IPS-18a (cell line): Measurements from ENCODE around the gene DAO.

Experiments
- H3K27ac ChIP-seq: one replicate; pipeline ENCODE4 v1.5.1; 2013; ENCODE audit warnings: low read length
- H3K27me3 ChIP-seq: one replicate; pipeline ENCODE4 v1.6.1; 2013; ENCODE audit warnings: mild to moderate bottlenecking, low read length; ENCODE audit not compliant: control insufficient read depth, insufficient read depth
- H3K36me3 ChIP-seq: one replicate; pipeline ENCODE4 v1.6.1; 2013; ENCODE audit warnings: low read depth, low read length; ENCODE audit not compliant: control insufficient read depth
- H3K4me1 ChIP-seq: one replicate; pipeline ENCODE4 v1.6.1; 2013; ENCODE audit warnings: low read depth, low read length; ENCODE audit not compliant: control insufficient read depth
- H3K4me3 ChIP-seq: one replicate; pipeline ENCODE4 v1.5.1; 2013; ENCODE audit warnings: low read length
- H3K9ac ChIP-seq: one replicate; pipeline ENCODE4 v1.6.1; 2013; ENCODE audit warnings: mild to moderate bottlenecking, low read length, moderate library complexity
- H3K9me3 ChIP-seq: one replicate; pipeline ENCODE4 v1.6.1; 2013; ENCODE audit warnings: low read depth, low read length; ENCODE audit not compliant: control insufficient read depth

DAO gene

DNA sequence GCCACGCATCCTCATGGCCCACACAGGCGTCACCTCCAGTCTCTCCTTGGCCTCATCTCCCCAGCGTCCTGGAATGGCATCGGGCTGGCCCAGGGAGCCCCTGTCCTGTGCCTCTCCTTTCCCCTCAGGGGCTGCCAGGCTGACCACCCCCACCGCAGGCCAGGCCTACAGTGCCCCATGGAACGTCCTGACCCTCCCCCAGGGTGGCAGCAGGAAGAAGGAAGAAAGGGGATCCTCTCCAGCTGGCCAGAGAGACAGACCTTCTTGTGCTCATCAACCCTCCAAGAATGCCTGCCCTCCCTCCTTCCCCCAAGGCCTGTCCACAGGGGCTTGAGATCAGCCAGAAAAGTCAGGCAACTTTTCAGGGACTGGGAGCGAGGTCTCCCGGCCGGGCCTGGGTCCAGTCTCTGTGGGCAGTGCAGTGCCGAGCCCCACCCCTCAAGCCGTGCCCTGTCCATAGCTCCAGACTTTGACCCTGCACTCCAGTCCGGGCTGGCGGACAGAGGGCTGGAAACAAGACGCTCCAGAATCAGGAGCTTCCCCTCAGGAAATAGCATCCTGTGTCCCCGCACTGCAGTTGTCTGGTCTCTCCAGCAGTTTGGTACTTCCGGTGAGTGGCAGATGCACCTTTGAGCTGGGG, at the start of gene DAO:
DAO (plus strand) TSS at position 478 of the 640 bp plus-strand sequence. CDS start 4,915 bp downstream, outside the sequence.
- Histone ChIP-seq H3K9ac (no peak within 1 kb of the TSS), H3K27me3 (no peaks in the 10 kb centered on the region), H3K4me1 (no peaks in the 10 kb centered on the region), H3K4me3 (no peak within 1 kb of the TSS), H3K36me3 (no peaks in the 10 kb centered on the region), H3K27ac (no peak within 1 kb of the TSS), H3K9me3 (no peaks in the 10 kb centered on the region)

- Histone ChIP-seq H3K36me3 (peaks cover 2% of the 10 kb centered on the region), H3K27ac (no peak overlapping the region), H3K4me1 (peaks cover 15% of the 10 kb centered on the region), H3K9me3 (no peaks in the 10 kb centered on the region), H3K4me3 (no peak overlapping the region), H3K9ac (no peak overlapping the region), H3K27me3 (no peaks in the 10 kb centered on the region)
These were observed 48.4 kb upstream of the DAO start for GRCh38 chr12:108831309-108831991.

DNA sequence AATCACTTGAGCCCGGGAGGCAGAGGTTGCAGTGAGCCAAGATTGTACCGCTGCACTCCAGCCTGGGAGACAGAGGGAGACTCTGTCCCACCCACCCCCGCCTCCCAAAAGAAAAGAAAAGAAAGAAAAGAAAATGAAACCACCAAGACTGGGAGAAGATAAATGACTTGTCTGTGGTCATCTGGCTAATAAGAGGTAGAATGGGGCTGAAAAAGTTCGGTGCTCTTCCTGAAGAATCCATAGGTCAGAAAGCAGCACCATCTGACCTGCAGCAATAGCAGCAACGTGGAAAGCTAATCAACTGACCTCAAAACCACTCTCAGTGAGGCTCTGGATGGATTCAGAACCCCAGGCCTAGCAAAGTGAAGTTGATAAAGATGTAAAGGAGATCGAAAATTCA, 47.7 kb upstream of the DAO start:
- no peak overlapping the region for H3K9ac ChIP-seq
- no peak overlapping the region for H3K4me3 ChIP-seq
- peaks cover 2% of the 10 kb centered on the region for H3K36me3 ChIP-seq
- no peaks in the 10 kb centered on the region for H3K27me3 ChIP-seq
- H3K4me1 ChIP-seq, result peaks cover 8% of the 10 kb centered on the region
- H3K9me3 ChIP-seq, result no peaks in the 10 kb centered on the region
- H3K27ac ChIP-seq, result no peak overlapping the region

- H3K4me3 ChIP-seq, result no peak overlapping the region
- H3K9ac ChIP-seq, result no peak overlapping the region
- H3K27ac ChIP-seq, result no peak overlapping the region
- peaks cover 1% of the 10 kb centered on the region for H3K4me1 ChIP-seq
- no peaks in the 10 kb centered on the region for H3K9me3 ChIP-seq
- no peaks in the 10 kb centered on the region for H3K27me3 ChIP-seq
- H3K36me3 ChIP-seq, result peaks cover 2% of the 10 kb centered on the region
These were observed 47.0 kb upstream of the DAO start for GRCh38 chr12:108832730-108833354.

DNA sequence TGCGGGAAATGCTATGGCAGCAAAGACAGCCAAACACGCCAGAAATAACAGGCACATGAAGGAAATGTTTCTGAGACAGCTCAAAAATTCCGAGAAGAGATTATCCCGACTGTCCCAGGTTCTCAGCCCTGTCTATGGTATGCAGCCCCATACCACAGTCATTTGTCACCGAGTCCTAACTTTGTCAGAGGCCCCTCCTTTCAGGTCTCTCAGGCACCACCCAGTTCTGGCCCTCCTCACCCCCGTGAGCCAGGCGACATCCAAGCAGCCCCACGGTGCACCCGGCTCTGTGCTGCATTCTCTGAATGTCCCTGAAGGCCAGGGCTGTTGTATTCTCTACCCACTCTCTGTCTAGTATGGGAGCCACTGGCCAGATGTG, 46.5 kb upstream of the DAO start:
- peaks cover 2% of the 10 kb centered on the region for H3K36me3 ChIP-seq
- no peak overlapping the region for H3K4me3 ChIP-seq

DNA sequence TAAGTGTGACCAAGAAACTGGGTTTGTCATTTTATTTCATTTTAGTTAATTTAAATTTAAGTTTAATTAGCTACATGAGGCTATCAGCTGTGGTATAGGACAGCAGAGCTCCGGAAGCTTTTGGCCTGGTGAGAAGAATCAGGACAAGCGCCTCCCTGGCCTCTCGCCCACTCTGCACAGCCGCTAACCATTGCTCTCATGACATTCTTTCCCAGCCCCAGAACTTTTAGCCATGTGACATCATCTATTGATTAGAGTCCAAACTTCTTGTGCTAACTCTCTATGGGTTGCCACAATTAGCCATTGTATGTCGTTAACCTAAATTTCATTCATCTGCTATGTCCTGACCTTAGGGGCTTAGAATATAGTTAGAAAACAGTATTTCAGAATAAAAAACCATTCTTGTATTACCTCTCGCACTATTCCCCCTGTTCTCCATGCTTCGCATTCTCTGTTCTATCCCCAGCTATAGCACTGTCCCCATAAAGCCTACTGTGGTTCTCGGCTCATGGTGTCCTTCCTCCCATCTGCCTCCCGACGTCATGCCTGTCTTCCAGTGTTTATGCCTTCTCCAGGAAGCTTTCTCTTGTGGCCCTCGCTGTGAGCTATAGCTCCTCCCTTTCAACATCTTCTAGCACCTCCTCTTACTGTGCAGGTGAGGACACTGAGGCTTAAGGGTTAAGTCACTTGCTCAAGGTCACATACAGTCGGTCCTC, 46.0 kb upstream of the DAO start:
- H3K9me3 ChIP-seq, result no peaks in the 10 kb centered on the region
- peaks cover 8% of the 10 kb centered on the region for H3K4me1 ChIP-seq
- H3K9ac ChIP-seq, result no peak overlapping the region
- H3K27me3 ChIP-seq, result no peaks in the 10 kb centered on the region
- no peak overlapping the region for H3K4me3 ChIP-seq
- H3K36me3 ChIP-seq, result peaks cover 2% of the 10 kb centered on the region
- no peak overlapping the region for H3K27ac ChIP-seq

More for the DNA sequence above, 46.5 kb upstream of the DAO start:
- Histone ChIP-seq H3K27me3 (no peaks in the 10 kb centered on the region), H3K27ac (no peak overlapping the region), H3K9ac (no peak overlapping the region), H3K9me3 (no peaks in the 10 kb centered on the region), H3K4me1 (peaks cover 4% of the 10 kb centered on the region)

DNA sequence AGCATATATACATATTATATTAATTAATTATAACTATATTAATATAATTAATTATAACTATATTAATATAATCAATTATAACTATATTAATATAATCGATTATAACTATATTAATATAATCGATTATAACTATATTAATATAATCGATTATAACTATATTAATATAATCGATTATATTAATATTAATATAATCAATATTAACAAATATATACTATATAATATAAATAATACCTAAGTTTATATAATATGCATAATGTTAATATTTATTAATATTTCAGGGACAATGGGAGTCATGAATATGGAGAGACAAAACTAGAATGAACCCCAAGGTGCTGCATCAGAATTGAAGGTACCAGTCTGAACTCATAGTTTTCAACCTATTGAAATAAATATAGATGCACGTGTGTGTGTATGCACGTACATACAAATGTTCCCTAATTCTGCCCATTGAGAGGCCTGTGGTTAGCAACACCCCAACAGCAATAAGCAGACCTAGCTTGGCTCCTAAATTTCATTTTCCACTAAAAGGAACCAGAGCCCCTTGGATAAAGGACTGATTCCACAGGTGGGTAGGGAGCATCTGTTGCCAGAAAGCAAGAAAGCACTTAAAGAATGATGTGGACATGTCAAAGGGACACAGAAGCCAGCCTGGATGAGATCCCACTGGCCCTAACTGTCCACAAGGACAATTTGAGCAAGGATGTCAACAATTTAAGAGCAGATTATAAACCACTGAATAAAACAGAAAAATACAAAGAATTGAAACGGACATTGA, 43.8 kb upstream of the DAO start:
- Histone ChIP-seq H3K27me3 (no peaks in the 10 kb centered on the region), H3K4me1 (peaks cover 20% of the 10 kb centered on the region), H3K9ac (no peak overlapping the region), H3K9me3 (no peaks in the 10 kb centered on the region), H3K36me3 (no peaks in the 10 kb centered on the region), H3K27ac (no peak overlapping the region), H3K4me3 (no peak overlapping the region)

DNA sequence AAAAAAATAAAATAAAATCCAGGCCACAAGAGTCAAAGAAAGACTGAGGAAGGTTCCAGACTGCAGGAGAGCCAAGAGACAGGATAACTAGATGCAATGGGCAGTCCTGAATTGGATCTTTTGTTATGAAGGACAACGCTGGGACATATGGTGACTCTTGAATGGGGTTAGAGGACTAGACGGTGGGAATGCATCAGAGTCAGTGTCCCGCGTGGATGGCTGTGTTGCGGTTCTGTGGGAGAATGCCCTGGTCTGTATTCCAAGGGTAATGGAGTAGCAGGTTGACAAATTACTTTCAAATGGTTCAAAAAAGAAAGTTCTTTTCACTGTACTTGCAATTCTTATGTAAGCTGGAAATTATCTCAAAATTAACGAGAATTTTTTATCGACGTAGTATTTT, 42.7 kb upstream of the DAO start:
- Histone ChIP-seq H3K9ac (no peak overlapping the region), H3K27ac (no peak overlapping the region), H3K9me3 (no peaks in the 10 kb centered on the region), H3K4me1 (peaks cover 21% of the 10 kb centered on the region), H3K4me3 (no peak overlapping the region), H3K36me3 (no peaks in the 10 kb centered on the region), H3K27me3 (no peaks in the 10 kb centered on the region)

DNA sequence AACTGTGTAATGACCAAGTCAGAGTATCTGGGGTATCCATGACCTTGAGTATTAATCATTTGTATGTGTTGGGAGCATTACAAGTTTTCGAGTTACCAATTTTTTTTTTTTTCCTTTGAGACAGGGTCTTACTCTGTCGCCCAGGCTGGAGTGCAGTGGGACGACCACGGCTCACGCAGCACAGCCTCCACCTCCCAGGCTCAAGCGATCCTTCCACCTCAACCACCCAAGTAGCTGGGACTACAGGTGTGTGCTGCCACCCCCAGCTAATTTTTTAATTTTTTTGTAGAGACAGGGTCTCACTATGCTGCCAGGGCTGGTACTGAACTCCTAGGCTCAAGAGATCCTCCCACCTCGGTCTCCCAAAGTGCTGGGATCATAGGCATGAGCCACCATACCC, 42.2 kb upstream of the DAO start:
- H3K4me3 ChIP-seq, result no peak overlapping the region
- H3K9me3 ChIP-seq, result no peaks in the 10 kb centered on the region
- H3K9ac ChIP-seq, result no peak overlapping the region
- no peaks in the 10 kb centered on the region for H3K36me3 ChIP-seq
- H3K27ac ChIP-seq, result no peak overlapping the region
- peaks cover 21% of the 10 kb centered on the region for H3K4me1 ChIP-seq
- H3K27me3 ChIP-seq, result no peaks in the 10 kb centered on the region

DNA sequence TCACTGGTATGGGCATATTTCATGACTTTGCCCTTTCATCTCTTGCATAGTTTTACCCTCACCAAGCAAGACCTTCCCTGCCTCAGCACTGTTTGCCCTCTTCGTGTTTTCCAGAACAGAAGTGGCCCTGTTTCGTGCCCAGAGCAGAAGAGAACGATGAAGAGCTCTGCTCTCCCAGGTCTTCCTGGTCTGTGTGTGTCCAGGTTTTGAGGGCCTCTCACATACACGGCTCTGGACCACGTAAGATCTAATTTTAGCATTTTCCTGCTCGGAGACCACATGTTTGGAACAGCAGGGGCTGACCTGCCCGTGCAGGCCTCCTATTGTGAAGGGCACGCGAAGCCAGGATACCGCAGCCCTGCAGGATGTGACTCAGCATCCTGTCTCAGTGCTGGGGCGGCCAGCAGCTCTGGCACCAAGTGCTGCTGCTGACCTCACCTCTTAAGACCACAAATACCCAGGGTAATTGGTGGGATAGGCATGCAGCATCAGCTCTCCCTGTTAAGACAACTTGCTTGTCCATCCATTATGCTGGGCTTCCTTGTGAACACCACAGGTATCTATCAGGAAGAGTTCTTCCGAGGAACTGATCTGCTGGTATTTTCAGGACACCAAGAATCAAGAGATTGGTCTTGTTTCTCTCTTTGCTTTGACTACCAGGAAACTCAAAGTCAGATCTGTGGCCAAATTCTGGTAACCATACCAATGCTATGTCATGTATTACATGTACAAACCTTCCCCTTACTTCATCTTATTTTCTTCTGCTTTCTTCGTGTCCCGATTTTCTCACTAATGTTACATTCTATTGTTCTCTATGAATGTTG, 41.5 kb upstream of the DAO start:
- H3K4me1 ChIP-seq, result peaks cover 21% of the 10 kb centered on the region
- H3K4me3 ChIP-seq, result no peak overlapping the region
- H3K36me3 ChIP-seq, result no peaks in the 10 kb centered on the region
- no peaks in the 10 kb centered on the region for H3K27me3 ChIP-seq
- H3K9ac ChIP-seq, result peak overlapping the region; percentile 11
- no peaks in the 10 kb centered on the region for H3K9me3 ChIP-seq
- peak overlapping the region; percentile 21 for H3K27ac ChIP-seq
